COR-L47 (cell line): Measurements from ENCODE around the gene FBXW5.

ENCODE experiments used
- DNase-seq: peaks from one replicate; lab custom pipeline; 2025; lab: John Stamatoyannopoulos, UW

FBXW5 gene

GRCh38 chr9:136947955-136948510 lies 3.5 kb upstream of the FBXW5 start:
- DNase-seq: no peak

GRCh38 chr9:136947028-136947891 lies 2.7 kb upstream of the FBXW5 start:
- DNase-seq: no peak

GRCh38 chr9:136946228-136947027 lies 1.9 kb upstream of the FBXW5 start:
- no peak for DNase-seq

- no peak for DNase-seq
These were observed 1.0 kb upstream of the FBXW5 start for GRCh38 chr9:136945333-136946227.

GRCh38 chr9:136944212-136944518 lies 373 bp downstream of the FBXW5 start:
- no peak for DNase-seq

- no peak for DNase-seq
These were observed 987 bp downstream of the FBXW5 start for GRCh38 chr9:136943291-136944211.

- DNase-seq: no peak
These were observed 1.7 kb downstream of the FBXW5 start for GRCh38 chr9:136942881-136943230.

GRCh38 chr9:136942112-136942880 lies 2.2 kb downstream of the FBXW5 start:
- no peak for DNase-seq

- DNase-seq: no peak
These were observed 3.1 kb downstream of the FBXW5 start for GRCh38 chr9:136941231-136942111.

- DNase-seq: no peak
These were observed 3.9 kb downstream of the FBXW5 start for GRCh38 chr9:136940526-136941230.

GRCh38 chr9:136939996-136940525 lies 4.5 kb downstream of the FBXW5 start:
- no peak for DNase-seq

GRCh38 chr9:136939431-136939995 lies 5.0 kb downstream of the FBXW5 start:
- DNase-seq: no peak

- no peak for DNase-seq
These were observed 7.1 kb downstream of the FBXW5 start for GRCh38 chr9:136937186-136938001.

GRCh38 chr9:136936645-136937170 lies 7.8 kb downstream of the FBXW5 start:
- DNase-seq: no peak

GRCh38 chr9:136935651-136936050 lies 8.9 kb downstream of the FBXW5 start:
- no peak for DNase-seq

- no peak for DNase-seq
These were observed 10.3 kb downstream of the FBXW5 start for GRCh38 chr9:136934277-136934676.

GRCh38 chr9:136931611-136932130 lies 12.9 kb downstream of the FBXW5 start:
- DNase-seq: no peak
